CD4-positive, alpha-beta T cell treated with Interferon gamma for 1 hour (primary cell): ENCODE measurements around the gene TPCN2.
A peak's percentile ranks its signal among the peaks of the same experiment; 100 is the strongest.
"Not testable (repeated sequence)": the region's sequence is repeated elsewhere in the genome, so short reads cannot be mapped to it uniquely, and the experiment has no call there.

Source experiments
- DNase-seq: peaks from one replicate; pipeline ENCODE4 v3.0.0-alpha.2; 2020

Gene TPCN2

DNA sequence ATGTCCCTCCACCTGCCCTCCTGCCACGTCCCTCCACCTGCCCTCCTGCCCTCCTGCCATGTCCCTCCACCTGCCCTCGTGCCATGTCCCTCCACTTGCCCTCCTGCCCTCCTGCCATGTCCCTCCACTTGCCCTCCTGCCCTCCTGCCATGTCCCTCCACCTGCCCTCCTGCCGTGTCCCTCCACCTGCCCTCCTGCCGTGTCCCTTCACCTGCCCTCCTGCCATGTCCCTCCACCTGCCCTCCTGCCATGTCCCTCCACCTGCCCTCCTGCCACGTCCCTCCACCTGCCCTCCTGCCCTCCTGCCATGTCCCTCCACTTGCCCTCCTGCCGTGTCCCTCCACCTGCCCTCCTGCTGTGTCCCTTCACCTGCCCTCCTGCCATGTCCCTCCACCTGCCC lies 28.2 kb downstream of the TPCN2 start:
- not testable (repeated sequence) for DNase-seq

DNA sequence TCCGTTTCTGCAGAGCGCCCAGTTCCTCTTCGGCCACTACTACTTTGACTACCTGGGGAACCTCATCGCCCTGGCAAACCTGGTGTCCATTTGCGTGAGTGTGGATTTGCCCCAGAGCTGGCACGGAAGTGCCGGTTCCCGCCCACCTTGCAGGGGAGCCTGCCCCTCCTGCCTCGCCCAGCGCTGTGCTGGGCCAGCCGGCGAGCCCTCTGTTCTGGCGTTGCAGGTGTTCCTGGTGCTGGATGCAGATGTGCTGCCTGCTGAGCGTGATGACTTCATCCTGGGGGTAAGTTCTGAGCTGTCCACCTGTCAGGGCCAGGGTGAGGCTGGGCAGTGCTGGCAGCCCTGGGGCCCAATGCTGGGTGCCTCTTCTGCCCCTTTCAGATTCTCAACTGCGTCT lies 29.8 kb downstream of the TPCN2 start:
- no peak for DNase-seq

DNA sequence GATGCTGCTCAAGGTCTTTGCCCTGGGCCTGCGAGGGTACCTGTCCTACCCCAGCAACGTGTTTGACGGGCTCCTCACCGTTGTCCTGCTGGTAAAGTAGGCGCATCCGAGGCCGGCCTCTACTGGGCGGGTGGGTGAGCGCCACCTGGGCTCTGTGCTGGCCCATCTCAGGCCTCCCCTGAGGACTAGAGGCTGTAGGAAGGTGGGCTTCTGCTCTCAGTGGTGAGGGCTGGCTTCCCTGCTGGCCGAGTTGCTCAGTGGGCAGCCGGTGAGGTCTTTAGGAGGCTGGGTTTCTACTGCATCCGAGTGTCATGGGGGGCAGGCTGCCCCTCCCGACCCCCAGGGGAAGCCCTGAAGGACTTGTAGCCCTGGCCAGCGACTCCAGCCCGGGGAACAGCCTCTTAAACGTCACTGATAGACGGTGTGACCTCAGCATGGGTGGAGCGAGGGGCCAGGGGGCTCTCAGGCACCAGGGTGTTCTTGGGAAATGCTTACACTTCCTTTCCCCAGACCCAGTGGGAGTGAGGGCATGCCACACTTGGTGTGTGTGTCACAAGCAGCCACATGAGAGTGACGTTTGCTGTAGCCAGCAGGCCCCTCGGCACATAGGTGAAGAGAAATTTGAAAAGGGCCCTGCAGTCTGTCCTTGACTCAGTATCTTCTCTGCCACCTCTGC lies 30.3 kb downstream of the TPCN2 start:
- peak; percentile 76 for DNase-seq

DNA sequence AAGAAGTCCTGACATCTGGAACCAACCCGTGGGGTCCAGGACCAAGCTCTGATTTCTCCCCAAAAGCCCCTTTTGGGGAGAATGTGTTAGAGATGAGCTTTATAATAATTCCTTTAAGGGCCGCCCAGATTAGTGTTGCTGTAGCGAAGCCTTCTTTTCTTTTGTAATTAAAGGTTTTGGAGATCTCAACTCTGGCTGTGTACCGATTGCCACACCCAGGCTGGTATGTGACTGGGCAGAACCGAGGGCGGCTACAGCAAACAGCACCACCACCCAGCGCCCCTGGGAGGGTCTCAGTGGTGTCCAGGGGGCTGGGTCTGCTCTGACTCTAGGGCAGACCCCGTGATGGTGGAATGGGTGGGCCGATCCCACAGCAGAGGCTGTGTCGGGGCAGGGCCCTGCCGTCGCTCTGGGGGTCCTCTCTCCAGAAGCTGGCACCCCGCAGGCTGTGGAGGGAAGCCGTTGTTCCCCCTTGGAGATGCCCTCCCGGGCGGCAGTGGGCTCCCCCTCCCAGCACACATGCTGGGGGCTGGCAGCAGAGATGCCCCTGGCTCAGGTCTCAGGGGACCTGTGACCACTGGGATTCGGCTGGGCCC lies 31.0 kb downstream of the TPCN2 start:
- DNase-seq = no peak

DNA sequence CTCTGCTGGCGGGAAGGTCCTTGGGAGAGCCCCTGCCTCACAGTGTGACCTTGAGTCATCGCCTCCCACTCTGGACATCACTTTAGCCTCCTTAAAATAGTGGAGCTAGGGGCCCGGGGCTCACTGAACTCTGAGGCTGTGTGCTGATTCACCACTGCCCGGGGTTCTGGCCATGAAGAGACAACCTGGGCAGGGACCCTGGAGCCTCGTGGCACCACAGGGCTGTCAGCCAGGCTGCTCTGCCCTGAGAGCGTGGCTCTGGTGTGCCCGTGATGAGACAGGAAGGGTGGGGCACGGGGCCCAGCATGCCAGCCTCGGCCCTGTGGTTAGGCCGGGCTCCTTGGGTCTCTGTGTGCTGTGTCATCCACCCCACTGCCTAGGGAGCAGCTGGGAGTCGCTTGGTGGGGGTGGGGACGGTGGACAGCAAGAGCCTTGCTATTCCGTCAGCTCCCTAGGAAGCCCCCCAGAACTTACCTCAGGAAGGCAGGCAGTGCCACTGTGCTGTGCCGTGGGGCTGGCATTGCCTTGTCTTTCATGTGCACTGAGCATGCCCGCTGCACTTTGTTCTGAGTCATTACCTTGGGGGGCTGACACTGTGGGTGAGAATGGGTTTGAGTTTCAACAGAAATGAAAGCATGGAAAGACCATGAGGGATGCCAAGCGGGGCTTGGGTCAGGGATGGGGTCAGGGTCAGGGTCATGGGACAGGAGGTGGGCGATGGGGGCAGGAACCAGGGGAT lies 31.7 kb downstream of the TPCN2 start:
- DNase-seq = peak; percentile 68

DNA sequence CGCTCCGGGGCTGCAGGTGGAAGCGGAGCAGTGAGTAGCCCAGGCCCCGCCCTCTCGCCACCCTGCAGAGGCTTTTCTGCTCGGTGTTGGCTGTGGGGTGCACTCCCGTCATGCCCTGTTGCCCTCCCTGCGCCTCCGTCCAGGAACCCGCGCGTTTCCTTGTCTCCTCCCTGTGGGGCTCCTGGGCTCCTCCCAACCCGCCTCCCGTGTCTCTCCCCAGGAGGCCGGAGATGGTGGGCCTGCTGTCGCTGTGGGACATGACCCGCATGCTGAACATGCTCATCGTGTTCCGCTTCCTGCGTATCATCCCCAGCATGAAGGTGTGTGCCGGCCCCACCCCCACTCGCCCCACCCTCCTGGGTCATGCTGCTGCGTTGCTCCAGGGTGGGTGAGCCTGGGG lies 32.4 kb downstream of the TPCN2 start:
- DNase-seq = no peak

DNA sequence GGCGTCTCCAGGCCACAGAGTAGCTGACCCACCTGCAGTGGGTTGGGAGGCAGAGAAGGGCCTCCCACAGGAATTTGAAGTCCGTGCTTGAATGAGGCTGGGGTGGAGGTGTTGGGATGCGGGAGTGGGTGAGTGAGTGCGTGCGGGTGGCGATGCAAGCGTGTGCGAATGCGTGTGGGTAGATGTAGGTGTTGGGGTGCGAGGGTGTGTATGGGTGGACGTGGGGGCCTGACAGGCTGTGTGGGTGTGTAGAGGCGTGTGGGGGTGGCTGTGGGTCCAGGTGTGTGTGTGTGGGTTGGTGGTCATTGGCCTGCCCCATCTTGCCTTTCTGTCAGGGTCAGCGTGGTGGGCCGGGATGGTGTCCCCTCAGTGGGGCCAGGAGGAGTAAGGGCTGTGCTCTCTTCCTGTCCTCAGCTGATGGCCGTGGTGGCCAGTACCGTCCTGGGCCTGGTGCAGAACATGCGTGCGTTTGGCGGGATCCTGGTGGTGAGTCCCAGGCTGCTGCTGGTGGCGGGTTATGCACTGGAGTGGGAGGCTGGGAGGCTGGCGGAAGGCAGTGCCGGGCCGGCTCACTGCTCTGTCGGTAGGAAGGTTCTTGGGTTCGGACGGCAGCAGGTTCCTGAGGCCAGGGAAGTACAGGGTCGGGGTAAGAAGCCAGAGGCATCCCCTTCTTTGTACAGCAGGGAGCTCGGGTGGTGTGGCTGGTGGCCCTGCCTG lies 35.0 kb downstream of the TPCN2 start:
- DNase-seq = no peak

DNA sequence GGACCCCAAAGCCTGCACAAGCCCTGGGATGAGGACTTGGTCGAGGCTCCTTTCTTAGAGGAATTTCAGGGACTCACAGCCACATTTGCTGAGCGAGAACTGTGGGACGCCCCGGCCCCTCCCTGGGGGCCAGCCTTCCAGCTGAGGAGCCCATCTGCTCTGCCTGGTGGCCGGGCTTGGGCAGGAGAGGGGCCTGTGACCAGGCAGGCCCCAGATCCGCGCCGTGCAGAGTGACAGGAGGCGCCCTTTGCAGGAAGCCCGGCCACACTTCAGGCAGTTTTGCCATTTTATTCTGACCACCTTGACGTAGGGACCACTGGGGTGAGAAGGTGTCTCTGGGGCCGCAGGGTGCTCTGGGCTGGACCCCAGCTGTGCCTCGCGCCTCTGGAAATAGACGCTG lies 35.6 kb downstream of the TPCN2 start:
- no peak for DNase-seq

DNA sequence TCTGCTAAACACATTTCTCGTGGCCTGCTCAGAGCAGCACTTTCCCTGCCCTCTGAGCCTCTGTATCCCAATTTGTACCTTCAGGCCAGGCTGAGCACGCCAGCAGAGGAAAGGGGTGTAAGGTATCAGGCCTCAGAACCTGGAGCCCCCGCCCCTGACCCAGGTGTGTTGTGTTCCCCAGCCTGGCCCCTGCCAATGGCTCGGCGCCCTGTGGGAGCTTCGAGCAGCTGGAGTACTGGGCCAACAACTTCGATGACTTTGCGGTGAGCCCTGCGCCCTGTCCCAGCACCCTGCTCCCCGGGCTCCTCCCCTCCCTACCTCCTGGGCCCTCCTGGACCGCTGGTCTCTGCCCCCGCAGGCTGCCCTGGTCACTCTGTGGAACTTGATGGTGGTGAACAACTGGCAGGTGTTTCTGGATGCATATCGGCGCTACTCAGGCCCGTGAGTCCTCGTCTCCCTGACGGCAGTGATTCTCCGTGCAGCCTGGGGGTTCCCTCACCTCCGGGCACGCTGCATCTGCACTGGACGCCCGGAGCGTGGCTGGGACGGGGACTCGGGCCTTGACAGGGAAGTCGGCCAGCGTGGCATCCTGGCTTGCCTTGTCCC lies 36.9 kb downstream of the TPCN2 start:
- DNase-seq = no peak

DNA sequence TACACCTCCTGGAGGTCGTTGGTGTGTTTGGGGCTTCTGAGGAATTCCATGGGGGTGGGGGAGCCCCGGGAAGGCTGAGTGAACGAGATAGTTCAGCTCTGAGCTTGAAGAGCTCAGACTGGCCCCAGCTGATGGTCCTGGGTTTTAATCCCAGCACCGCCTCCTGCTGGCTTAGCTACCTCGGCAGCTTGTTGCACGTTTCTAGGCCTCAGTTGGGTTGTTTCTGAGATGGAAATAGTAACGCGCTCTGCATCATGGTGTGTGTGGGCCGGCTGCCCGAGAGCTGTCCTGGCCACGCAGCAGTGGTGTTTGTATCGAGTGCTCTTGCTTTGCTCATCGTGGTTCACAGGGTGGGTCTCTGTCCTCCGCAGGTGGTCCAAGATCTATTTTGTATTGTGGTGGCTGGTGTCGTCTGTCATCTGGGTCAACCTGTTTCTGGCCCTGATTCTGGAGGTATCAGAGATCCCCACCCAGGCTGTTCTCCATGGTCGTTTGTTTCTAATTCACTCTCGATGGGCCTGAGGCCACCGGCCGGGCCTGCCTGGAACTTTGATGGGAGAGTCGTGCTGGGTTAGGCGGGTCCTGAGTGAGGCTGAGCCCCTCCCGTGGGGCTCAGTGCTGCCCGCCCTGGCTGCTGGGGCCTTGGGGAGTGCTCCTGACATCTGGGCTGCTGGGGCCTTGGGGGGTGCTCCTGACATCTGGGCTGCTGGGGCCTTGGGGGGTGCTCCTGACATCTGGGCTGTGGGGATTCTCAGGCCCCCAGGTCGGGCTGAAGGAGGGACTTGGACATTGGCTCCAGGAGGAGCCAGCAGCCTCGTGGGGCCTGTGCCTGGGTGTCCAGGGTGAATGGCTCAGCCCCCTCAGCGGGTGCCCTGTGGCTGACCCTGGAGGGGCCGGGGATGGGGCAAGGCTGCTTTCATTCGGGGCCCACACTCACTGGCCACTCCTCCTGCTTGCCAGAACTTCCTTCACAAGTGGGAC lies 37.7 kb downstream of the TPCN2 start:
- DNase-seq = no peak

DNA sequence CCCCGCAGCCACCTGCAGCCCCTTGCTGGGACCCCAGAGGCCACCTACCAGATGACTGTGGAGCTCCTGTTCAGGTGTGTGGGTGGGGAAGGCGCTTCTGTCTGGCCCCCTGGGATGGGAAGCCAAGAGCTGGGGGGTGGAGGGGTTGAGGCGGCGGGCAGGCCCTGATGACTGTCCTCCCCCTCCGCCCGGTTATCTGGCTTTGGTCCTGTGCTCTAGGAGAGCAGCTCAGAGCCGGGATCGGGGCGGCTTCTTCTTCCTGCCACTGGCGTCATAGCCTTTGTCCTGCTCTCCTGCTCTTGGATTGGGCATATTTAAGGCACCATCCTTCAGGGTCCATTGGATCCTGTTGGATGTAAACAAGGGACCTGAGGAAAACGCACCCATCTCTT lies 38.4 kb downstream of the TPCN2 start:
- no peak for DNase-seq

DNA sequence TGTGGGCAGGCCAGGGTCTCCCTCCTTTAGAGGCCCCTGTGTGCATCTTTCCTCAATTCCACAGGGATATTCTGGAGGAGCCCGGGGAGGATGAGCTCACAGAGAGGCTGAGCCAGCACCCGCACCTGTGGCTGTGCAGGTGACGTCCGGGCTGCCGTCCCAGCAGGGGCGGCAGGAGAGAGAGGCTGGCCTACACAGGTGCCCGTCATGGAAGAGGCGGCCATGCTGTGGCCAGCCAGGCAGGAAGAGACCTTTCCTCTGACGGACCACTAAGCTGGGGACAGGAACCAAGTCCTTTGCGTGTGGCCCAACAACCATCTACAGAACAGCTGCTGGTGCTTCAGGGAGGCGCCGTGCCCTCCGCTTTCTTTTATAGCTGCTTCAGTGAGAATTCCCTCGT lies 39.1 kb downstream of the TPCN2 start:
- DNase-seq = no peak

DNA sequence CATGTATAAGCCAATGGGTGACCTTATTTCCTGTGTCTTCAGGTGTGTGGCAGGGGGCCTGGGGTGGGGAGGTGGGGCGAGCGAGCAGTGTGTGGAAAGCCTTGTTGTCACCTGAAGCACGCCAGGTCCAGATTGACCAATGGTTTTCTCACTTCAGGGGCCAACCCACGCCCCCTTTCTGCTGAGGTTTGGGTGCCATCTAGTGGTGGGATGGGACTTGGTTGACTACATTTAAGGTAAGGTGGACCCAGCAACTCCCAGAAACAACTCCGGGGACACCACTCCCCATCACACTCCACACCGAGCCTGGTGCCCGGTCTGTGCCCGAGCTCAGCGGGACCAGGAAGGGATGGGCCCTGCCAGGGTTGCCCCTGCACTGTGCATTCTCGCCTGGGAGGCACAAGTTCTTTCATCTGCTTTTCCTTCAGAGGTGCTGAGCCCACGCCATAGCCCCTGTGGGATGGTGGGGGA lies 40.0 kb downstream of the TPCN2 start:
- DNase-seq = peak; percentile 48

DNA sequence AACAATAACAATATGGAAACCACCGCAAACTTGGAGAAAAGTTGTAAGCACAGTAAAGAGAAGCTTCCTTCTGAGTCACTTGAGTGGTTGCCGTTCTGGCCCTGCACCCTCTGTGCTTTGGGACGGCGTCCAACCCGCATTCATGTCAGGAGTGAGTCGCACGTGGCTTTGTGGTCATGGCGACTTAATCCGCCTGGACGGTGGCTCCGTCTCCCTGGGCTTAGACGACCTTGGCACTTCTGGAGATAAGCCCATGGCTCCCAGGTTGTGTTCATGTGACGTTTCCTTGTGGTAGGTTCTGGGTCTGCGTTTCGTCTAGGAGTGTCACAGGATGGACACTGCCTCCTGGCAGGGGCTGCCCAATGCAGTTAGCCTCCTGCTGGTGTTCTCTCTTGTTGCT lies 40.5 kb downstream of the TPCN2 start:
- no peak for DNase-seq

DNA sequence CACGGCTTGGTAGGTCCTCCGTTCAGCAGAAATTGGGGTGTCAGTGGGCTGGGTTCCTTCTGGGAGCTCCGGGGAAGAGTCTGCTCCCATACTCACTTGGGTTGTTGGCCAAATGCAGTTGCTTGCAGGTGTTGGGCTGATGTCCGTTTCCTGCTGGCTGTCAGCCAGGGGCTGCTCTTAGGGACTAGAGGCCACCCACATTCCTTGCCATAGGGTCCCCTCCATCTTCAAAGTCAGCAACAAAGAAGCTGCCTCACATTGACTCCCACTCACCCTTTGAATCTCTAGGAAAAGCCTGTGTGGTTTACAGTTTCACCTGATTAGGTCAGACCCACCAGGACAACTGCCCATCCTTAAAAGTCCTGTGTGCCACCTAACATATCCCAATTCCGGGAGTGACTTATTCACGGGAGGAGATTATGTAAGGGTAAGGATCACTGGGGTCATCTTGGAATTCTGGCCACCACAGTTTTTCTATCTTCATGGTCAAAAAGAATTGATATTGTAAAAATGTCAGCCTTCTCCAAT lies 43.0 kb downstream of the TPCN2 start:
- no peak for DNase-seq

DNA sequence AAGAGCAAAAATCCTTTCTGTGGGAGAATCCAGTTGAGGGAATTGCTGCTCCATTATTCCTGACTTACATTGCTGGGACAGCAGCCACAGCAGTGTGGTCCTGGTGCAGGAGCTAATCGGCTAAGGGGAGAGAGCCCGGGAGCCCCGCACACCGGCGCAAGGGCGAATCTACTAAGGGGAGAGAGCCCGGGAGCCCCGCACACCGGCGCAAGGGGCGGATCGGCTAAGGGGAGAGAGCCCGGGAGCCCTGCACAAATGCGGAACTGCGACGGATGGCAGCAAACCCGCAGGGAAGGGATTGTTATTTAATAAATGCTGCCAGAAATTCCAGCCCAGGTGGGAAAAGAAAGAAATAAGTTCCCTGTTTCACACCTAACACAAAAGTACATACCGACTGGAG lies 43.5 kb downstream of the TPCN2 start:
- DNase-seq = no peak

DNA sequence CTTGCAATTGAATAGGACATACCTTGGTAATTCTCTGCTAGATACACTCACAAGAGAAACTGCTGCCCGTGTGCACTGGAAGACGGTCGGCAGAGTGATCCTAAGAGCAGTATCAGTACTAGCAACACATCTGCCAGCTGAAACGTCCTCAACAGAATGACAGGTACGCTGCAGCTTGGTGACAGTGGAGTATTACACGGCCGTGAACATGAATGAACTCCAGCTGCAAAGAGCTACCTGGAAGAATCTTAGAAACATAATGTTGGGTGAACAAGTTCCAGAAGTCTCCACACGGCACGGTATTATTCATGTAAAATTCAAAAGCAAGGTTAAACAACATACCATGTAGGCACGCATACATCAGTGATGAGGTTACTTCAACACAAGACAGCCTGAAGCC lies 44.4 kb downstream of the TPCN2 start:
- DNase-seq = no peak

DNA sequence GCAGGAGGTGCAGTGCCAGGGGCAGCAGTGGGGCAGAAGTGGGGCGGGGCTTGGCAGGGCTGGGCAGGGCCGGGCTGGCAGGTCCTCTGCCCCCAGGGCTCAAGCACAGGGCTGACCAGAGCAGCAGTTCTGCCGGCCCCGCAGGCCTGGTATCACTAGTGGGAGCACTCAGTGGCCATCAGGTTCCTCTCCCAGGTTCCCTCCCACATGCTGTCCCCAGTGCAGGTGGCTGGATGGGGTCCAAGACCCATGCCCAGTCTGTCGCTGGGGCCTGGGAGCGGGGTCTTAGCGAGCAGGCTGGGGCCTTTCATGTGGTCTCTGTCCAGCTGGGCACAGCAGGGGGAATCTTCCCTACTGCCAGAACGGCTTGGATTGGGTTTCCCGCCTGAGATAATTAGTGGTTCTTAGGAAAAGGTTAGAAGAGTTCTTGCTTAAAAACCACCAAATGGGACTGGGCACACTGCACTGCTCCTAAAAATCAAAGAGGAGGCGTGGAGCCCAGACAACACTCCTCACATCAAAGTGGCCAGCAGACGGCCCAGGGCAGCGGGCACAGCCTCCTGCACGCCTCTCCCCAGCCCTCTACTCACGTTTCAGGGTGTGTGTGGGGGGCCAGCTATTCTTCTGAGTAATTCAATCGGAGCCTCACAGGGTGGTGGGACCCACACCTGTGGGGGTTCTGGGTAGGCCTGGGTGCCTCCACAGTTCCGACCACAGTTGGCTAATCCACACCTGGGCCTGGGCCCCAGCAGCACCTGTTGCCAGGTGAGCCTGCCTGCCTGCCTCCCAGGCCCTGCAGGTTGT lies 45.6 kb downstream of the TPCN2 start:
- no peak for DNase-seq

DNA sequence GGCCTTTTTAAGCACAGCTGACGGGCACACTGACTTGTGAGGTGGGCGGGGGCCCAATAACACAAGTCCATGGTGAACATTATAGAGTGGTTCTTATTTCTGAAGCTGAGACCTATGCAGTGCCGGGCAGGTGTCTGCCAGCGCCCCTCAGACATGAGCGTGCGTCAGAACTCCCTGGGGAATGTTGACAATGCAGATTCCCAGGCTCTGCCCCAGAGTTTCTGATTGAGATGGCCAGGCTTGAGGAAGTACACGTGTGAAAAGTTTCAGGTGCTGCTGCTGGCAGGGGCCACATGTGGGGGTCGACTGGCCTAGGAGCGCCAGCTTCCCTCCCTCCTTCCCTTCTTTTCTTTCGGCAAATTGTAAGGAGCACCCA lies 46.2 kb downstream of the TPCN2 start:
- DNase-seq = no peak

DNA sequence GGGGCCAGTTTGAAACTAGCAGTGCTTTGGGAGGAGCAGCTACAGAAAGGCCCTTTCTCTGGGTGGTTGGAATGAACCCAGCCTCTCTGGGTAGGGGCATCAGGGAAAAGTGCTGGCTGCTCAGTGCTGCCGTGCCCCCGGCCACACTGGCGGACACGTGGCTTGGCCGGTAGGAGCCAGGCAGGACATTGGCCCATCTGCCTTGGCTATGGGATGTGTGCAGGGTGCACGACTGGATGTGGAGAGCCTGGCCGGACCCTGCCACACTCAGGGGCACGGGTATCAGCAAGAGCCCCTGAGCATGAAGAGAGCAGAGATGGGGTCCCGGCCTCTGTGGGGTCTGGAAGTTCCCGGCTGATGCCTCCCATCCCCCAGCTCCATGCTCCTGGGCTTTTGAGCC lies 46.6 kb downstream of the TPCN2 start:
- DNase-seq = no peak

DNA sequence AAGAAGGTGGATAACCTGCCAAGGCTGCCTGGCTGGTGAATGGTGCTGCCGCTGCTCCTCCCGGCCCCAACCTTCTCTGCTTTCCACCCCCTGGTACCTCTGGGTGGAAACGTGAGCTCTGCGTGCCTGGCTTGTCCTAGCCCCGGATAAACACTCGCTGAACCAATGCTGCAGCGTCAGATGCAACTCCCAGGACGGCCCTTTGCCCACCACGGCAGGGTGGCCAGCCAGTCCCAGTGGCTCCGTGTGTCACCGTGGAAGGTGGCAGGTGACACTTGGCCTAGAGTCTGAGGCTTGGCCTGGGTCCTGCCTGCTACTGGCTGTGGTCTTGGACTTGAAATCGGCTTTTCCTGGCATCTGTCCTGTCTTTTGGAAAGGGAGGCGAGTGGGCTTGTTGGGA lies 47.7 kb downstream of the TPCN2 start:
- DNase-seq = no peak
